NCI-H2196 treated with DMSO at 0.1 percent for 48 hours (cell line): Measurements from ENCODE around the gene MYL11.

Source experiments
- DNase-seq: peaks from one replicate; lab custom pipeline; 2025; ENCODE audit not compliant: unreplicated experiment; lab: John Stamatoyannopoulos, UW

Gene MYL11

DNA sequence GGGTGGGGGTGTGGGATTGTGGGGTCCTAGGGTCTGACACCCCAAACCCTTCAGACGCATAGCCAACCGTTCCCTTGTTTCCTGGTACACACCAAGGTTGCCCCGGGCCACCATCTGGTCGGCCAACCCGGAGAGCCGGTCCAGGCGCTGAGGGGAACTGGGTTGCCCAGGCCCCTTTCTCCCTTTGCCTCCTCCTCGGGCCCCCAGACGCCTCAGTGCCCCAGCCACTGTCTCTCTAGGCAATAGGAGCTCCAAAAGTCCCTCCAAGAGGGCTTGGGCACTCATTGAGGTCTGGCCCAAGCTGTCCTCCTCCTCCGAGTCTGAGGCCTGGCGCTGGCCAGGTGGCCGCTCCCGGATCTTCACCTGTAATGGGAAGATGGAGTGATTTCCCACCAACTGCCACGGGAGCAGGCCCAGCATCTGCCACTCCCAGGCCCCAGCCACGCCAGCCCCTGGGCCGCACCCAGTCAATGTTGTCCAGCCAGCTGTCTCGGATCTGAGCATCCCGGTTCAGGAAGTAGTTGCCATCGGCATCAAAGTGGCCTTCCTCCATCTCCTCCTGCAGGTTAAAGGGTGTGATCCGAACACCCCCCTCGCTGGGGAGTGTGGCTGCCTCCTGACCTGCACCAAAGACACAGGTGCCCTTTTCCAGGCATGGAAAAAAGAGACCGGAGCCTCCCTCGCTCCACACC is 21.0 kb upstream of the MYL11 start:
- no peak for DNase-seq

DNA sequence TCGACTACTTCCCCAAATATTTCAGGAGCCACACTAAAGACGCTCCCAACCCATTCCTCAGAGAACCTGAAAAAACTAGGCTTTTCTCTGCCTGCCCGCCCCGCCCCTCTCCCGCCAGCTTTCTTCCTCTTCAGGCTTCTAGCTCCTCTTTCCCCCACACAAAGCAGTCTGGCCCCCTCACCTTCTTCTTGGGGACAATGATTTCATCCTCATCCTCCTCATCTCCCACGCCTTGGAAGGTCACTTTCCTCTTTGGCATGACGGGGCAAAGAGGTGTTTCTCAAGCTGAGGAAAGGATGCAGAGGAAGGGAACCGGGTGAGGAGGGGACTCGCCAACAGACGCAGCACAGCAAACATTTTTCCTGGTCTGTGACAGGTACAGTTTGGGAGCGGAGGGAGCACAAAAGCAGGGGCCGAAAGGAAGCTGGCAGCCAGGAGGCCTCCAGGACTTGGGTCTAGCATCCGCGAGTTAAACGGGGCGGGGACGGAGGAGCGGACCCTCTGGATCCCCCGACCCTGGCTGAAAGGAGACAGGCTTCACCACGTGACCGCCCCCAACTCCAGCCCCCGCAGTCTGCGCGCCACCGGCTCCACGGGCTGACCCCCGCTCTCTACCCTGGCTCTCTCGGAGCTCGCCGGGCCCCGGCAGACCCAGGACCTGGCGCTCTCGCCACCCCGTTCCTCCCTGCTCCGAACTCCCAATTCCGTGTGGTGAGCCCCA is 20.0 kb upstream of the MYL11 start:
- no peak for DNase-seq

- peak; percentile 97 for DNase-seq
These were observed 19.3 kb upstream of the MYL11 start, which contains the start of gene CD2BP2 for GRCh38 chr16:30355144-30355953. Gene CD2BP2 (minus strand): TSS chr16:30355308. CDS start chr16:30354681, 627 bp downstream.

GRCh38 chr16:30355954-30356308 is 18.7 kb upstream of the MYL11 start:
- DNase-seq = no peak

DNA sequence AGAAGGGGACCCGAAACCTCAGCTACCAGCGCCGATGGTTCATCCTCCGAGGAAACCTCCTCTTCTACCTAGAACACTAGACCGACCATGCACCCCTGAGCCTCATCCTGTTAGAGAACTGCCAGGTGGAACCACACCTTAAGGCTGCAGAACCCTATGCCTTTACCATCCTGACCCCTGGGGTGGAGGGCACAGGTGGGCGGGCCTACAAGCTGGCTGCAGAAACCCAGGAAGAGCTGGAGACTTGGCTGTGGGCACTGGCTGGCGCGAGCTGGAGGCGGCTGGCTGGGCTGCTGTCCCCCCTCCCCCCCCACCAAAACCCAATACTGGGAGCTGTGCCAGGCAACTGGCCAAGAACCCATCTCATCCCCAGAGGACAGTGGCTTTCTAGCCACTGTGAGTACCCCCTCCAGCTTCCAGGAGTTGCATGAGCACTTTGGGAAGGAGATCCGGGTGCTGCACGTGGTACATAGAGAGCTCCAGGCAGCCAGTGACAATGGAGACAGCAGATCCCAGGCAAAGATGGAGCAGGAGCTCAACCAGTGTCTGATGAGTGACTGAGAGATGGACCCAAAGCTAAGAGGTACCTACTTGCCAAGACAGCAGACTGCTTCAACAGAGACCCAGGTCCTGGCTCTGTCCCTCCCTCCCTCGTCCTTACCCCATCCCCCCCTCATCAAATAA is 18.1 kb upstream of the MYL11 start:
- DNase-seq = peak; percentile 70

GRCh38 chr16:30357085-30357714 is 17.4 kb upstream of the MYL11 start:
- DNase-seq = no peak

DNA sequence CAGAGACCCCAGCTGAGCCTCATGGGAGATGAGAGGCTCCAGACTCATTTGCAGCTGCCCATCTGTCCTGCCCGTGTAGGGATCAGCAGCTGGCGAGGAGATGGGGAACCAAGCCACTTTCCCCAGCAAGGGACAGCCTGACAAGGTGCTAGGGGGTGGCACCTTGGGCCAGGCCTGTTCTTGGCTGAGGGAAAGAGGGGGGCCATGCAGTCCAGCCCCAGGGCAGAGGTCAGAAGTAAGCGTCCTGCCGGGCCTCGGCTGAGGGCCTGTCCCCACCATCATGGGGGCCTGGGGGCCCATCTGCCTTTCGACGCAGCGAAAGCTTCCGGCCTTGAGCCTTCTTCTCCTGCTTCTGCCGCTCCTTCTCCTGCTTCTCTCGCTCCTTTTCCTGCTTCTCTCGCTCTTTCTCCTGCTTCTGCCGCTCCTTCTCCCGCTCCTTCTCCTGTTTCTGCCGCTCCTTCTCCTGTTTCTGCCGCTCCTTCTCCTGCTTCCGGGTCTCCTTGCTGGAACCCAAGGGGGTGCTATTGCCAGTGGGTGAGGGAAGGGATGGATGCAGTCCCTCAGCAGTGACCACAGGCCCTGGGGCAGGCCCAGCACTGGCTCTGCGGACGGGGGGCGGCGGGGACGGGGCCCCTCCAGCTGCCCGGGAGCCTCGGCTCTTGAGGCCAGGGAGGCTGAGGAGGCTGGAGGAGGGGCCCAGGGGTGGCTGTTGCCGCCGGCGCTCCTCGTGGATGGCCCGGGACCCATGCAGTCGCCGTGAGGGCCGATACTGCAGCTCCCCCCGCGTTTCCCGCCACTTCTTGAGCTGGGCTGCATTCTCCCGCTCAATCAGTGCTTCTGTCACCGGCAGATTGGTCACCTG is 16.7 kb upstream of the MYL11 start:
- DNase-seq = no peak

DNA sequence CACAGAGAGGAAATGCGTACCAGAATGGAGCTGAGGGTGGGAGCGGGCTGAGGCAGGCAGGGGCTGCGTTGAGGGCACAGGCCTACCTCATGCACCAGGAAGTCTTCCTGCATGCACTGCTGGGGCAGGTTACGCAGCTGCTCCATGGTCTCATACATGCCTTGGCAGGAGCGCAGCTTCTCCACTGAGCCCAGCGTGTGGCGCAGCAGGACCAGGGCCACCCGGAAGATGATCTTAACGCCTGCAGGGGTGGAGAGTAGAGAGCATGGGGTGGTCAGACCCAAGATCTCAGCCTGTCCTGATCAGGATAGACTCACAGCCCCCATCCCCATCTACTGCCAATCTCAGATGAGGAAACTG is 16.0 kb upstream of the MYL11 start:
- no peak for DNase-seq

GRCh38 chr16:30358990-30359870 is 15.4 kb upstream of the MYL11 start:
- no peak for DNase-seq

GRCh38 chr16:30359871-30360170 is 14.8 kb upstream of the MYL11 start:
- no peak for DNase-seq

- DNase-seq = no peak
These were observed 13.4 kb upstream of the MYL11 start for GRCh38 chr16:30361180-30361579.

DNA sequence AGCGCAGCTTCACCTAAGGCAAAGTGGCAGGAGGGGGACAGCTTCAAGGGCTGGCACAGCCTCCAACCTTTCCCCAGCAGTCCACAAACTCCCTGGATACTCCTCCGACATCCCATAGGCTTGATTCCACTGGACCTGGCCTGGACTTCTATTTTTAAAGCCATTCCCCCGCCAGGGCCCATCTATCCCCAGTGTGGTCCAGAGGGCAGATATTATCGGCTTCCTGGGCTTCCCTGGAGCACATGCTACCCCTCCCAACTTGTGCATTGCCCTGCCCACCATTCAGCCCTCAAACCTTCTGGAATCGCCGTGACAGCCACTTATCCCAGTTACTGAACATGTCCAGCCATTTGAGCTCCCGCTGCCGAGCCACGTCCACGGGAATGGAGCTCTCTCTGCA is 9.4 kb upstream of the MYL11 start:
- DNase-seq = no peak

DNA sequence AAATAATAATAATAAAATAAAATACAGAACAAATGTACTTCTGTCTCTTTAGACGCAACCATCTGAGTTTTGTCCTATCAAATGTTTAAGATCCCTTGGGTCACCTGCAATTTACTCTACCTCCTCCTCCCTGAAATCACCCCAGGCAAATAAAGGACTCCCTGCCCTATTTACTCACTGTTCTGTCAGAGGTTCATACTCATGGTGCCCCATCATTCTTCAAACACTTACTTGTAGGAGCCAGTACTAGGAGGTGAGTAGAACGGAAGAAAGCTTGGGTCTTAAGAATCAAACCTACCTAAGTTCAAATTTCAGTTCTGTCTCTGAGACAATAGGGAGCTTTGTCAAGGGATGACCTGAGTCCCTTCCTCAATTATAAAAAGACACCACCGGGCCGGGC is 8.1 kb upstream of the MYL11 start:
- no peak for DNase-seq

- DNase-seq = no peak
These were observed 7.1 kb upstream of the MYL11 start for GRCh38 chr16:30367349-30368009.

DNA sequence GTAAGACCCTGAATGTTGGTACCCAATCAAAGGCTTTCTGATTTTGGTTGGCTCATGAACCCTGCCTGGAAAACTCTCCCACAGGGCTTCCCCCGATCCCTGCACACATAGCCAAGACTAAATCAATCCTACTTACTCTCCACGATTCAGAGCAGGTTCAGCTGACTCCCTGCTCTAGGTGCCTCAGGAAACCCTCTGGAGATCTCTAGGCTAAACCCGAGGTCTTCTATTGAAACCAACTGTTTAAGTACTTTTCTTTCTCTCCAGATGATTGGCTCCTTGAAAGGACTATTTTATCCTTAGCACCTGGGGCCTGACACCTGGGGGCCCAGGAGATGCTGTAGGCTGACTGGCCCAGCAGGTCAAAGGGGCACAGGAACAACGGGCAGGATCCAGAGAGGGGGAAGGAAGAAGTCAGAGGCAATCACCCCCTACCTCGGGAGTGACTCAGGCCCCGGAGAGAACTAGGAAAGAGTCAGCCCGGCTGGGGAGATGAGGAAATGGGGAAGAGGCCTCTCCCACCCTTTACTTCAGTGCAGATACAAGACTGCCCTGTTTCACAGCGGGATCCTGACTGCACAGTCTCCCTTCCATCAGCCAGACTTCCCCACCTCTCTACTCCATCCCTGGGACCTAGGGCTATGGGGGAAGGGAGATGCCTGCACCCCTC is 6.3 kb upstream of the MYL11 start:
- no peak for DNase-seq

DNA sequence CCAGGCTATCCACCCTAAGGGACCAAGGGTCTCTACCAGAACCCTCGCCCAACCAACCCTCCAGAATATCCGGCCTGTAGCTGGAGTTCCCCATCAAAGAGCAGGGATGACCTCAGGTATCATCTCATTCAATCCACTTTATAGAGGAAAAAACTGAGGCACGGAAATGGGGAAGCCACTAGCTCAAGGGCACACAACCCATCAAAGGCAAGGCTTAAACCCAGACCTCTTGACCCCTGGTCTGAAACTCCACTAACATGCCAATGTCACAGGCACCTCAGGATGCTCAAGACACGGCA is 5.9 kb upstream of the MYL11 start:
- no peak for DNase-seq

- DNase-seq = no peak
These were observed 5.3 kb upstream of the MYL11 start for GRCh38 chr16:30369091-30369937.
